ENCODE data around the gene PLCL1.
"Not testable (repeated sequence)": the region's sequence is repeated elsewhere in the genome, so short reads cannot be mapped to it uniquely, and the experiment has no call there.

PLCL1 gene

GRCh38 chr2:198012025-198012424, 207.6 kb downstream of the PLCL1 start:
- no peak for DNase-seq

DNA sequence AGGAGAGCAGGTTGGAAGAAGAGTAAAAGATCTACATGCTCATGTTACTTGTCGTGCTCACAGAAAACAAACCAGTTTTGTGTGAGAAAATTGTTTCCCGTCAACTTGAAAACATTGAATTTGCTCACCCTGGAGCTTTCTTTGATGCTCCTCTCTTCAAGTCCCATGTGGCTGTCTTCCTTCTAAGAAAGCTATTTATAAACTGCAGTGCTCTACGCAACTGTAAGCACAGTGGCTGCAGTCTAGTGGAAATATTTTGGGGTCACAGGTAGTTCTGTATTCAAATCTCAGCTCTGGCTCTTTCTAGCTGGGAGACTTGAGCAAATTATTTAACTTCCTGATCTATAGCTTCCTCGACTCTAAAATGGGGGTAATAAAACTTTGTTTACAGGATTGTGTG, 211.8 kb downstream of the PLCL1 start:
- no peak for DNase-seq

DNA sequence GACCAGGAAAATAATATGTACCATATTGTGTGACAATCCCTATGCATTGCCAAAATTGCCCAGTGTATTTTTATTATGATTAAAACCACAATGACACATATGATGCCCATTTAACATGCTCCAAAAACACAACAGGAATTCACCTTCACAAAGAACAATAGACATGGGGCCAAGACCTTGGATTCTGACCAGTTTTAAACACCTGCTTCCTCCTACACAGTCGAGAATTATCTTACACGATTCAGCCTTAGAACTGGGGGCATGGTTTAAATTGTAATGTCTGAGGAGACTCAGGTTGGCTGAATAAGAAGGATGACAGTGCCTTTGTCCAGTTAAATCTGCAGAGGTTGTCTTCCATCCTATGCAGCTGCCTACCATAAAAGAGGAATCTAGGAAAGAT, 212.7 kb downstream of the PLCL1 start:
- DNase-seq, result no peak

DNA sequence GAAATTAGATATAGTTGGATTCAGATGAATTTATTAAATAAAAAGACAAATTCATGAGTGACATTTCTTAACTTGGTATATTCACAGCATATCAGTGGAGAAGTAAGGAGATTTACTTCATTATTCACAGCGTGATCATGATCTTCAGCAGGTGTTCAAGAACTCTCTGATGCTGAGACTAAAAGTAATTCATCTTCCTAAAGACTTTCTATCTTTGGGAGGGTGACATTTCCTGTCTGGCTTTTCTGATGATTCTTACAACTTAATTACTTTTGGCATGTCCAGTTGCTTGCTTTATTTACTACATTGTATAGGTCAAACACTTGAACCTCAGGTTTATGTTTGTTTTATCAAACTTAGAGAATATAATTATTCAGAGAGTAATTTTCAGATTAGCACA, 224.6 kb downstream of the PLCL1 start:
- DNase-seq, result no peak

- DNase-seq, result not testable (repeated sequence)
Measured at GRCh38 chr2:198029576-198029975, 225.2 kb downstream of the PLCL1 start.

DNA sequence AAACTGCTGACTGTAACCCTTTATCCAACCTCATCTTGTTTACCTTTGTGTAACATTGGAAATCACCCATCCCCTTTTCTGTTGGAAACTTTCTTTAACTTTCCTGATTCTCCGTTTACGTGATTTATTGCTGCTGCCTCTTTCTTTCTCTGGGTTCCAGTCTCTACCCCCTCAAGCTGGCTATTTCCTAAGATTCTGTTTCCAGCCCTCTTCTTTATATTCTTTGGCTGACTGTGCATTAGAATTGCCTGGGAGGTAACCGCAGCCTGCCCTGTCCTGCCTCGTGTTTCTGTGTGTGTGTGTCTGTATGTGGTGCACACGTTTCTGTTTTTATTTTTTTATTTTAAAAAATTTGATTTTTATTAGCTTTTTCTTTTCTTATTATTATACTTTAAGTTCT, 229.2 kb downstream of the PLCL1 start:
- DNase-seq, result no peak

DNA sequence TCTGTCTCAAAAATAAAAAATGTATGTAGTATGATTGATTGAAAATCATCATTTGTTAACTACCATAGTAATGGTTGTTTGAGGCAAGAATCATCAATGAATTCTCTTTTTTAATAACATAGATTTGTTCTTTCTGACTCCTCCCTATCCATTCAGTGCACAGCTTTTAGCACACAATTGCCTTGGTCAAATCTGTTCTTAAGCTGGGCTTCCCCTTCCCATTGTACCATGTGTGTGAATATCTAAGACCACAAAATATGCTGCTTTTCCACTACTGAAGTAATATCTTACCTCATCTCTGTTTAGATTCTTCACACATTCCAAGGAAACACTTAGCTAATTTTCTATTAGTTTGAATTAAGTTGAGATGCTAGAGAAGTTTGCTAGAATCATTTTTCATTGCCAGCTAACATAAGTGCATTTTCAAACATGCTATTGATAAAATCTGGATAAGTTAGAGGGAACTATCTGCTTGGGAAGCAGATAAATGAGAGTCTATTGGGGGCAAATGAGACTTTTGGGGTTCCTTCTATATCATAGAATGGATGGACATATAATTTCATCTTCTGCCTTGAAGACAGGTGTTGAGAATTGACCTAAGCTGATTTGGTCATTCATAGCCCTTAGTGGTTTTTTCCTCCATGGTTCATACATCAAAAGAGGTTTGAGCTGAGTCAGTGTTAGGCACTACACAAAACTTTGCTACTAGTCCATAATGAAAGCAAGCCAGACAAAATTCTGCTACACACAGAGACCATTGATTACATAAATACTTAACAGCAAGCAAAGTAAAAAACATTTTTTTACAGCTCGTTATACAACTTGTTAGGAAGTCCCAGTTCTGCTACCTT, 231.9 kb downstream of the PLCL1 start:
- no peak for DNase-seq

DNA sequence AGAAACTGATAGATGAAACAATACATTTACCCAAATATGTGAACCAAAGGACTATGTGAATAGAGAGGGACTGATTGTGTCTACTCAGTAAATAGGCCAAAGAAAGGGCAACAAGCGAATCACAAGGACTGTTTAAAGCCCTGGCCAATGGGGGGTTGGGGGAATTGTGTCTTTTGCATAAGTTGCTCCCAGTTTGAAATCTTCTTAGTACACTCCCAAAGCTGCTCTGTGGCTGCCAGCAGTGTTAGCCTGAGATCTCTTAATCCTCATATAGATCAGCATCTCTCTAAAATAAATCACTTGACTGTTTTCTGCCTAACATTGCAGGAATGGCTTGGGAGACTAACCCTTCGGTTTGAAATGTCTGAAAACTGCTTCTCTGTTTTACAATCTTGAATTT, 236.4 kb downstream of the PLCL1 start:
- DNase-seq, result no peak

DNA sequence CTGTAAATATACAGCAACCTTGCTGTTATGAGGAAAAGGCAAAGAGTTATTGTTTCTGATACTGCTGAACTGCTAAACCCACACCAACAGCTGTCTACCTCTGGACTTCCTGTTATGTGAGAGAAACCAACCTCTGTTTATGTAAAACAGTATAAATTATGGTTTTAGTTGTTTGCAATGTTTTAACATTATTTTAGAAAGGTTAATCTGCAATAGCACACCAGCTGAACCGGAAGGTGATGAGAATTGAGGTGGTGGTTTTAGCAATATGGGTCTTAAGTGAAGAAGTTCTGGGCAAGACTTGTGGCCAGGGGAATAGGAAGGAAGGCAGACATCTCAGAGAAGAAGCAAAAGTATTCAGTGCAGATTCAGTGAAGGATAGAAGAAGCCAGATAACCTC, 237.8 kb downstream of the PLCL1 start:
- DNase-seq, result no peak

- no peak for DNase-seq
Measured at GRCh38 chr2:198044777-198045176, 240.4 kb downstream of the PLCL1 start.

DNA sequence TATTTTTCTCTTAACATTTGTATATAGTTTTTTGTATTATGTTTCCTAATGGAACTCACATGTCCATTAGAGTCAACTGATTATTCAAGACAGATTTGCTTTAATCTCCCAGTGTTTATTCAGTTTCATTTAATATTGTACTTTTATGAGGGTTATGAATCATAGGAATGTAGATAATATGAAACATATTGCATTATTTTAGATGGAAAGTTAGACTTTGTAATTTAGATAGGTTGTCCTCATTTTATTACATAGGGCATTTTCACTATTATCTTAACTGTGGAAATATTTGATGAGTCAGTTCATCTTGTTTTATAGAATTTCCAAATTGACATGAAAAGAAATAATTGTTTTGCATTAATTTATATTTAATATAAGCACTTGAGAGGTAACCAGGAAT, 240.8 kb downstream of the PLCL1 start:
- no peak for DNase-seq

DNA sequence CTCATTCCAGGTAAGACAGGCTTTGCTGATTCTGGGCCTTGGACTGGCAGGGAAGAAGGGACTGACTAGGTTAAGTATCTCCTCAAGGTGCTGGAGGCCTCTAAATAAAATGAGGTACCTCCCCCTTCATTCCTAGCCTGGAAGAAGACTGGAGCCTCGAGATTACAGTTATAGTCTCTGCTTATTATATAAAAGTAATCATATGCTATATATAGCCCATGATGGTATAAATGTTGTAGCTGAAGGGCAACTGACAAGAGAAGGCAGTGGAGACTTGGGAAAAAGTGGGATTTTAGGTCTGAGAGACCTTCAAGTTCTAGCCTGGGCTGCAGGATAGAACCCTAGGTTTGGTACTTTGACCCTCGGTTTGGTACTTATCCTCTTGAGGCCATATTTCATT, 248.3 kb downstream of the PLCL1 start:
- DNase-seq, result no peak

DNA sequence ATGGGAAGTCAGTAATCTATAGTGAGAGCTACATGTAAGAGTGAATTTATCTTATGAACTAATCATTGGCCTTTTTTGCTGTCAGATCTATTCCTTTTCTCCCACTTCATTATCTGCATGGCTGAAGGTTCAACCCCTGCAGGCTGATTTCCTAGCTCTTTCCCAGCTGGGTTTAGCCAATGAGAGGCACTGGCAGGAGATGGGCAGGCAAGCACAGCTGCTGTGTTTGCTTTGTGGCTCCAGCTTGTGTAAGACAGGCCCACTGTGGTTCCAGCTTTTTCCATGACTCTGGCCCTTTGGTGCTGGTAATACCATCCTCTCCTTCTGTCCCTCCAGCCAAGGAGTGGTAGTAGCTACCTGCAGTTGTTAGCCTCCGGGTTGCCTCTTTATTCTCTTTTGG, 248.8 kb downstream of the PLCL1 start:
- no peak for DNase-seq

DNA sequence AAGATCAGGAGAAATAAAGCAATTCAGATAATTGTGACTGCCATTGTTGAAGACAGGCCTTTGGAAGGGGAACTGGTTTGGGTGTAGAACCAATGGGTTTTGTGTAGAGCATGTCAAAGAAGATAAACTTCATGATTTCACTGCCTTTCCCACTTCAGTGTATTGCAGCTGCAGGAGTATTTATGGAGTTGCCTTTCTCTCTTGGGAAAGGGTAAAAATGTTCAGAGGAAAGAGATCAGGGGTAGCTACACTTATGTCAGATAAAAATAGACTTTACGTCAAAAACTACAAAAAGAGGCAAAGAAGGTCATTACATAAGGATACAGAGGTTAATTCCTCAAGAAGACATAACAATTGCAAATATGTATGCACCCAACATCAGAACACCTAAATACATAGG, 249.4 kb downstream of the PLCL1 start:
- DNase-seq, result no peak

GRCh38 chr2:198054299-198054698, 249.9 kb downstream of the PLCL1 start:
- no peak for DNase-seq

DNA sequence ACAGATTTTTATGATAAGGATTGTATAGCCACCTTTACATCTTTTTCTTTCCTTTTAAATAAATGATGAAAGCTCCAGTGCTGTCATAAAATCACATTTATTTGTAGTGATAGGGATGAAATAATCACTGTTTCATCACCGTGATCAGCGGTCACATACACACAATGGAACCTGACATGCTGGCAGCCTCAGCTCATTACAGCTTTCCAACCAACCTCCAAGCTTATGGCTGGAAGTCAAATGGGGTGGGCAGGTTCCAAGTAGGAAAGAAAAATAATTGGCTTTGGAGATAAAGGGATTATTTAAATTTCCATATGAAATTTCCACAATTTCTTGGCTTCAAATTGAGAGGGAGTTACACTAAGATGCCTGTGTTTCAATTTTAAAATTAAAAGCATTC, 251.3 kb downstream of the PLCL1 start:
- DNase-seq, result no peak

DNA sequence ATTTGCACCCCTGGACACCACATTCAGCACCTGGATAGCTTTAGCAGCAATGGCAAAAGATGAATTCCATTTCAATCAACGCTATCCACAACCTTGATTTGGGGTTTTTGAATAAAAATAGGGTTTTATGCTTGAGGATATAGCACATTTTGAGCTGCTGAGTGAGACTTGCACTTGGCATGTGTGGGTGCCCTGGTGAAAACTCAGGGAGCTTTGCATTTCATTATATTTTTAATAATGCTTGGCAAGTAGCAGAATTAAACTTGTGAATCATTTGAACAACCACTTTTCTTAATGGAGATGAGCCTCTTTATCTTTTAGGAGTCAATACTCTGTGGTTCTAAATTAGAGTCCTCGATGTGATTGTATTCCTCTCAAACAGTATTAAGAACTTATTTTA, 252.4 kb downstream of the PLCL1 start:
- no peak for DNase-seq

DNA sequence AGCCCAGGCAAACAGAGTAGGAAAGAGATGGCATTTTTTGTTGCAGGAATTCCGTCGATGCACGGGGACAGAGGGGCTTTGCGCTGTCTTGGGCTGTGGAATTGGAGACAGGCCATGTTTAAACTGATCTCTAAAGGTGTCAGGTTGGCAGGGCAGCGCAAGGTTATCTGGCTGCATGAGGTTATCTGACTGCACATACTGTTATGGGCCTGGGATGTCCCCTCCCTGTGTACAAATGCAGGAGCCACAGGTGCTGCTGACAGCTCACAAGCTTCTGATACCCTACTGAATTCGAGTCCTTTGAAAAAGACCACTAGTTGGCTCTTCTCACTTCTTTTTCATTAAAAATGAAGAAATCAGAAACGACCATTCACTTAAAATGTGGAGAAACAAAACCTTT, 255.4 kb downstream of the PLCL1 start:
- no peak for DNase-seq

- no peak for DNase-seq
Measured at GRCh38 chr2:198060277-198060676, 255.9 kb downstream of the PLCL1 start.

GRCh38 chr2:198062826-198063225, 258.4 kb downstream of the PLCL1 start:
- DNase-seq, result no peak

DNA sequence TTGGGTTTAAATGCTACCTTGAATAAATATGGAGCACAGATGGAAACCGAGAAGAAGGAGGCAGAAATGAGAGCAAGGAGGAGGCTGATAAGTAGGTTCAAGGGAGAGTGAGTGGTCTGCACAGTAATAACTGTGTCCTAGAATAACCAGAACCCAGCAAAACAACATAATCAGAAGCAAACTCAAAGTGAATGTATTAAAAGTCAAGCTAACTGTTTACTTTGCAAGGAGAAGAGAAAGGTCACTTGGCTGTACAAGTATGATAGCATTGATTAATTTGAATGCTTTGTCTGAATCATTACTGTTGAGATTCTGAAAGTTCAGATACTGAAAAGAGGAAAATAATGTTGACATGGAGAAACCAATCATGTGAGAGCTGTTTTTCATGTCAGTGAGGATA, 258.8 kb downstream of the PLCL1 start:
- no peak for DNase-seq

DNA sequence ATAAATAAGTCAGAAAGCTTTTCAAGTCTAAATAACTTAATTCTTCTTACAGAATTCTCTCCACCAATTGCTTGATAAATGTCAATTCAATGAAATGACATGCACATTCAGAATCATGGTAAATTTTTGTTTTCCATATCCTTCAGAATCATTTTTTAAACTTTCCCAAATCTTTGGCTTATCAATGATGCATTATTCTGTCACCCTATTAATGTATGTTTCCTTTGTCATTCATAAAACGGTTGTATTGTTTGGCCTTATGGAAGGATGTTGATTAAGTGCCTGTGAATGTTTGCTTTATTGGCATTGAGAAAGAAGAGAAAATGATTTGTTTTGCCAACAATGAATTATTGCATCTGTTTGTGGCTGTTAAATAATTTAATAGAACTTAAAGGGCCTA, 260.9 kb downstream of the PLCL1 start:
- peak in 1 of 3 experiments; percentile 43 for DNase-seq

GRCh38 chr2:198066597-198066996, 262.2 kb downstream of the PLCL1 start:
- no peak for DNase-seq

DNA sequence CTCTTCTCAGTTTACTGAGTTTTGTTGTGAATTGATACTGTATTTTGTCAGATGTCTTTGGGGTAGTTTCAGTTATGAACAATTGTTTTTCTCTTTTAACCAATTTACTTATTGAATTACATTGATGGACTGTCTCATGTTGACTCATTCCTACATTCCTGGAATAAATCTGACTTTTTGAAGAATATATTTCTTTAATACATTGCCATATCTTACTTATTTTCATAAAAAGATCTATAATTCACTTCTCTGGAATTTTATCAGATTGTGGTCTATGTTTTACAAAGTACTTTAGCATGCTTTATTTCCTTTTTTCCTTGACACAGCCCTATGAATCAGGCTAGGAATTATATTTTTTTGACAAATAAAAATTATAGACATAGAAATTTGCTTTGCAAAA, 268.3 kb downstream of the PLCL1 start:
- DNase-seq, result no peak

DNA sequence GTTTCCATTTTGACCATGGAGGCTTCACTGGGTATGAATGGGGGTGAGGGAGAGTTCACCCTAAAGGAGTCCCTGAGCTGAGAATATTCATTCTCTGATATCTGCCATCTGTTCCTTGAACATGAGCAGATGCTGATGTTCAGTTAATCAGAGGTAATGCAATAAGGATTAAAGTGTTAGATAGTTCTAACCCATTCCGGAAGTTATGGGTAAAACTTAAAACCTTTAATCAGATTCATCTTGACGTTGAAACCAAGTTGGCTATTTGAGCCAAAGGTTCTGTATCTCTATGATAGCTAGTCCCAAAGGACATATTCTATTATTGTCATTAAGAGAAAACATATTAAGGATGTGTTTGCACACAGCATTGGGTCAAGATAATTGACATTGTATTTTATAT, 268.9 kb downstream of the PLCL1 start:
- no peak for DNase-seq

All from NCI-H1417 (cell line).